SK-N-SH (cell line): ENCODE data around the gene GPT2. TPM values are rescaled to one million over a fixed set of nuclear protein-coding genes. Genes with fewer than 3 reads are reported as not detected.

Source experiments
- CTCF ChIA-PET: fragments of 300-600, 350-600 bp; formaldehyde crosslinking; extraction: SDS; loops from one replicate; lab custom pipeline; 2021; lab: Yijun Ruan, JAX
- POLR2A ChIA-PET: fragments of 350-600 bp; sonication (Branson Sonifier 250); formaldehyde crosslinking; extraction: SDS; loops from one replicate; lab custom pipeline; 2020; ENCODE audit warnings: antibody characterized with exemption, inconsistent platforms; lab: Yijun Ruan, JAX
- DNase-seq: peaks from one replicate; pipeline ENCODE4 v3.0.0; 2012
- H2AFZ ChIP-seq: fragments of 200-600 bp; sonication (generic); 2 replicates; pipeline ENCODE4 v1.8.1; 2016; ENCODE audit warnings: antibody characterized with exemption, mild to moderate bottlenecking, low read depth
- H3F3A ChIP-seq: fragments of 200-600 bp; sonication (generic); replicated peaks from 2 replicates; pipeline ENCODE3; 2016; ENCODE audit warnings: antibody characterized with exemption, mild to moderate bottlenecking; ENCODE audit not compliant: insufficient read depth
- H3K27ac ChIP-seq, 2 experiments: fragments of 200-500 bp in 1 of 2; fragments of 200-600 bp in 1 of 2; sonication (Bioruptor generic) in 1 of 2; sonication (generic), shearing (Covaris generic) in 1 of 2; 2 replicates each; pipeline versions ENCODE4 v1.5.1 to v1.6.1; 2014 to 2016; ENCODE audit warnings: low read depth in 2 of 2, inconsistent platforms in 1 of 2, low read length in 1 of 2, mild to moderate bottlenecking in 1 of 2, mixed read lengths in 1 of 2
- H3K27me3 ChIP-seq: fragments of 200-600 bp; sonication (generic), shearing (Covaris generic); 2 replicates; pipeline ENCODE4 v1.6.1; 2016; ENCODE audit warnings: mixed run types; ENCODE audit not compliant: insufficient read depth
- H3K36me3 ChIP-seq, 2 experiments: fragments of 200-500 bp in 1 of 2; fragments of 200-600 bp in 1 of 2; sonication (Bioruptor generic) in 1 of 2; sonication (generic) in 1 of 2; replicated peaks in 1 of 2; 2 replicates each; pipeline versions ENCODE3 to v1.5.1; 2014 to 2016; ENCODE audit warnings: low read length in 1 of 2, mild to moderate bottlenecking in 1 of 2; ENCODE audit not compliant: insufficient read depth in 2 of 2, control insufficient read depth in 1 of 2
- H3K4me1 ChIP-seq, 2 experiments: fragments of 200-500 bp in 1 of 2; fragments of 200-600 bp in 1 of 2; sonication (Bioruptor generic) in 1 of 2; sonication (generic), shearing (Covaris generic) in 1 of 2; 2 replicates each; pipeline versions ENCODE4 v1.5.1 to v1.6.1; 2014 to 2016; ENCODE audit warnings: low read depth in 1 of 2, low read length in 1 of 2, mixed run types in 1 of 2; ENCODE audit not compliant: insufficient read depth in 2 of 2, control insufficient read depth in 1 of 2
- H3K4me2 ChIP-seq: fragments of 200-600 bp; sonication (generic), shearing (Covaris generic); 2 replicates; pipeline ENCODE4 v1.6.1; 2017; ENCODE audit warnings: mixed run types
- H3K4me3 ChIP-seq, 2 experiments: fragments of 200-500 bp in 1 of 2; fragments of 200-600 bp in 1 of 2; sonication (Bioruptor generic) in 1 of 2; sonication (generic), shearing (Covaris generic) in 1 of 2; 2 replicates each; pipeline versions ENCODE4 v1.5.1 to v1.8.1; 2014 to 2016; ENCODE audit warnings: low read depth in 2 of 2, inconsistent platforms in 1 of 2, low read length in 1 of 2, mild to moderate bottlenecking in 1 of 2, mixed read lengths in 1 of 2, moderate library complexity in 1 of 2
- H3K79me2 ChIP-seq: fragments of 200-600 bp; sonication (generic); 2 replicates; pipeline ENCODE4 v1.8.1; 2017; ENCODE audit warnings: mild to moderate bottlenecking; ENCODE audit not compliant: insufficient read depth
- H3K9ac ChIP-seq: fragments of 200-600 bp; sonication (generic); 2 replicates; pipeline ENCODE4 v1.6.1; 2017; ENCODE audit warnings: mixed run types
- H3K9me2 ChIP-seq: fragments of 200-600 bp; sonication (generic); 2 replicates; pipeline ENCODE4 v1.6.1; 2017; ENCODE audit warnings: mixed run types
- H3K9me3 ChIP-seq: fragments of 200-600 bp; sonication (generic); 2 replicates; pipeline ENCODE4 v1.6.1; 2017; ENCODE audit warnings: mixed run types, mild to moderate bottlenecking, moderate library complexity
- H4K20me1 ChIP-seq: fragments of 200-600 bp; sonication (generic); 2 replicates; pipeline ENCODE4 v1.6.1; 2017; ENCODE audit warnings: mild to moderate bottlenecking, mixed run types; ENCODE audit not compliant: insufficient read depth
- CHD2 ChIP-seq: fragments of 150-350 bp; IDR thresholded peaks from 2 replicates; pipeline ENCODE4 v1.6.1; 2018; ENCODE audit warnings: low read length; ENCODE audit not compliant: partially characterized antibody
- EZH2phosphoT487 ChIP-seq: fragments of 200-600 bp; sonication (generic); IDR thresholded peaks from 2 replicates; pipeline ENCODE4 v1.6.1; 2017; ENCODE audit warnings: low read depth, mixed run types, mild to moderate bottlenecking, antibody characterized with exemption, moderate library complexity, borderline replicate concordance
- FOXM1 ChIP-seq: IDR thresholded peaks from 2 replicates; pipeline ENCODE4 v1.4.0; 2012; ENCODE audit warnings: low read depth, mild to moderate bottlenecking
- GABPA ChIP-seq: IDR thresholded peaks from 2 replicates; pipeline ENCODE4 v1.4.0; 2012; ENCODE audit warnings: low read depth, mild to moderate bottlenecking
- JUND ChIP-seq: IDR thresholded peaks from 2 replicates; pipeline ENCODE4 v1.4.0; 2012
- MXI1 ChIP-seq: IDR thresholded peaks from 2 replicates; pipeline ENCODE4 v1.6.1; 2012; ENCODE audit warnings: mild to moderate bottlenecking, low read depth, low read length, improper control_type of control experiment
- NFIC ChIP-seq: IDR thresholded peaks from 2 replicates; pipeline ENCODE4 v1.4.0; 2012; ENCODE audit warnings: borderline replicate concordance
- NRF1 ChIP-seq: IDR thresholded peaks from 2 replicates; pipeline ENCODE4 v1.6.1; 2012; ENCODE audit warnings: low read depth, mild to moderate bottlenecking, low read length
- REST ChIP-seq: IDR thresholded peaks from 2 replicates; pipeline ENCODE4 v1.6.1; 2012; ENCODE audit warnings: mild to moderate bottlenecking, low read depth, low read length, moderate library complexity
- RFX5 ChIP-seq: IDR thresholded peaks from 2 replicates; pipeline ENCODE4 v1.6.1; 2012; ENCODE audit warnings: mild to moderate bottlenecking, improper control_type of control experiment, low read length
- SIN3A ChIP-seq: IDR thresholded peaks from 2 replicates; pipeline ENCODE4 v1.6.1; 2012; ENCODE audit warnings: low read depth, mild to moderate bottlenecking, low read length, moderate library complexity, borderline replicate concordance
- TAF1 ChIP-seq: IDR thresholded peaks from 2 replicates; pipeline ENCODE4 v1.6.1; 2012; ENCODE audit warnings: low read depth, mild to moderate bottlenecking, low read length, moderate library complexity, borderline replicate concordance
- TCF12 ChIP-seq: IDR thresholded peaks from 2 replicates; pipeline ENCODE4 v1.4.0; 2012
- WGBS: methylation state at CpG from one replicate; pipeline ENCODE4 v1.1.6; 2017; ENCODE audit warnings: low lambda C conversion rate; 5-methylcytosine and 5-hydroxymethylcytosine counted together
- polyA plus RNA-seq, 3 experiments: library from polyadenylated mRNA; depleted of rRNA; stranded (reverse); fragments of >200 nt; gene quantifications; 2 replicates each; pipeline ENCODE4 v1.2.3, GENCODE V29; 2012
- TF ChIP-seq, protein P1 (sequence below): IDR thresholded peaks from 2 replicates; pipeline ENCODE4 v1.4.0; 2012; ENCODE audit warnings: low read depth
- TF ChIP-seq, protein P2 (sequence below): fragments of 150-350 bp; IDR thresholded peaks from 2 replicates; pipeline ENCODE4 v1.6.1; 2016; ENCODE audit warnings: mild to moderate bottlenecking, low read depth, low read length

The GPT2 gene
- polyA plus RNA-seq, 1 of the 3 experiments (the other 2 are of a cell fraction) = 19.9 TPM

DNA sequence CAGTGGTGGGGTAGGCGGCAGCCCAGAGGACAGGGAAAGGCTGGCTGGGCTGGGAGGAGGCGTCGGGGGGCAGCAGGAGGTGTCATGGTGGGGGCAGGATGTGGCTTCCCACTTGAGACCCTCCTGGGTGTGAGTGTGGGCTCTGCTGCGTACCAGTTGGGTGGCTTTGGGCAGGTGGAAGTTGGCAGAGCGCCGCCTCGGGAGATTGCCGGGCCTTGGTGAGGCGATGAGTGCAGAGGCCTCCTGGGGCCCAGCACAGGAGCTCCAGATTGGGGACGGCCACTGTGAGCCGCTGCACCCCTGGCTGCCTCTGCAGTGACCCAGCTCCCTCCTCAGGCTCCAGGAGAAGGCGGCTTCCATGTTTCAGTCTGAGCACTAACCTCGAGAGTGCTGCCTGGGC lies 13.8 kb downstream of the GPT2 start (continued):
- TF ChIP-seq EZH2phosphoT487 = no peak
- TF ChIP-seq CHD2 = no peak
- no peak for TF ChIP-seq SIN3A

GRCh38 chr16:46899443-46900143 lies 15.4 kb downstream of the GPT2 start:
- H3K27ac ChIP-seq = no peak overlapping the region
- ChIA-PET CTCF (interaction anchor here (1.2 to 16.0 kb wide), 3 partner anchors 9 to 47 kb away, joined by 4 to 231 read pairs (median 4); partner anchors contain the start of gene GPT2), POLR2A (interaction anchor here (0.8 to 1.1 kb wide), 2 partner anchors 14 to 16 kb away, joined by 3 read pairs; partner anchors contain the start of gene GPT2)
- H3K79me2 ChIP-seq = peaks cover 27% of the 10 kb centered on the region; the same call in 1 of the 2 replicates
- no peaks in the 10 kb centered on the region for H3K27me3 ChIP-seq
- no peak overlapping the region for H3K4me3 ChIP-seq
- peak overlapping the region; percentile 50 for H3K4me2 ChIP-seq
- TF ChIP-seq TCF12 (no peak), NRF1 (no peak)
- peak overlapping the region; percentile 43 for H3K9ac ChIP-seq
- H3K9me2 ChIP-seq = no peaks in the 10 kb centered on the region
- H2AFZ ChIP-seq = no peak overlapping the region
- H4K20me1 ChIP-seq = peaks cover 5% of the 10 kb centered on the region; the same call in 1 of the 2 replicates
- no peaks in the 10 kb centered on the region for H3K9me3 ChIP-seq
- H3K4me1 ChIP-seq = peaks cover 0 to 8% of the 10 kb centered on the region in 2 experiments; a peak in 2 of 4 replicates
- no peaks in the 10 kb centered on the region for H3F3A ChIP-seq
- peaks cover 0 to 14% of the 10 kb centered on the region in 2 experiments for H3K36me3 ChIP-seq
- no peak for DNase-seq
- WGBS = 93% methylated on average over 5 of the region's 9 CpGs

- Histone ChIP-seq H3K79me2 (peaks cover 19% of the 10 kb centered on the region; the same call in 1 of the 2 replicates), H3K4me1 (peaks cover 0 to 8% of the 10 kb centered on the region in 2 experiments; a peak in 2 of 4 replicates), H3K9me3 (no peaks in the 10 kb centered on the region), H3K36me3 (peaks cover 2 to 14% of the 10 kb centered on the region in 2 experiments), H3K4me2 (no peak overlapping the region), H3K27ac (no peak overlapping the region), H3K27me3 (no peaks in the 10 kb centered on the region), H3K9ac (no peak overlapping the region), H3F3A (no peaks in the 10 kb centered on the region), H3K9me2 (no peaks in the 10 kb centered on the region), H4K20me1 (peaks cover 5% of the 10 kb centered on the region; the same call in 1 of the 2 replicates), H3K4me3 (no peak overlapping the region), H2AFZ (no peak overlapping the region)
- 91% methylated on average over 9 of the region's 19 CpGs for WGBS
- TF ChIP-seq SIN3A = no peak
- TF ChIP-seq JUND = no peak
- TF ChIP-seq REST = no peak
- TF ChIP-seq, protein P1, sequence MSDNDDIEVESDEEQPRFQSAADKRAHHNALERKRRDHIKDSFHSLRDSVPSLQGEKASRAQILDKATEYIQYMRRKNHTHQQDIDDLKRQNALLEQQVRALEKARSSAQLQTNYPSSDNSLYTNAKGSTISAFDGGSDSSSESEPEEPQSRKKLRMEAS = no peak
- TF ChIP-seq, protein P2, sequence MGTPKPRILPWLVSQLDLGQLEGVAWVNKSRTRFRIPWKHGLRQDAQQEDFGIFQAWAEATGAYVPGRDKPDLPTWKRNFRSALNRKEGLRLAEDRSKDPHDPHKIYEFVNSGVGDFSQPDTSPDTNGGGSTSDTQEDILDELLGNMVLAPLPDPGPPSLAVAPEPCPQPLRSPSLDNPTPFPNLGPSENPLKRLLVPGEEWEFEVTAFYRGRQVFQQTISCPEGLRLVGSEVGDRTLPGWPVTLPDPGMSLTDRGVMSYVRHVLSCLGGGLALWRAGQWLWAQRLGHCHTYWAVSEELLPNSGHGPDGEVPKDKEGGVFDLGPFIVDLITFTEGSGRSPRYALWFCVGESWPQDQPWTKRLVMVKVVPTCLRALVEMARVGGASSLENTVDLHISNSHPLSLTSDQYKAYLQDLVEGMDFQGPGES = no peak
- TF ChIP-seq MXI1 = no peak
- TF ChIP-seq FOXM1 = no peak
- no peak for TF ChIP-seq GABPA
- TF ChIP-seq RFX5 = no peak
- no peak for TF ChIP-seq NRF1
- TF ChIP-seq NFIC = no peak
- TF ChIP-seq TAF1 = no peak
- TF ChIP-seq CHD2 = no peak
- no peak for DNase-seq
- ChIA-PET CTCF (interaction anchor here (1.0 to 16.0 kb wide), 5 partner anchors 8 to 48 kb away, joined by 3 to 231 read pairs (median 4); partner anchors contain the start of gene GPT2), POLR2A (interaction anchor here (0.8 to 1.1 kb wide), 2 partner anchors 15 to 17 kb away, joined by 3 read pairs; partner anchors contain the start of gene GPT2)
These were observed 16.5 kb downstream of the GPT2 start for GRCh38 chr16:46900455-46901235.
